IMR-90 (cell line): ENCODE measurements around the gene UROD.

ENCODE experiments used
- CEBPB ChIP-seq: IDR thresholded peaks from 2 replicates; pipeline ENCODE4 v1.6.1; 2012; ENCODE audit warnings: low read depth, low read length, improper control_type of control experiment
- CTCF ChIP-seq: conservative IDR thresholded peaks from 2 replicates; pipeline ENCODE4 v1.5.1; 2012; ENCODE audit warnings: mild to moderate bottlenecking, low read depth, low read length, improper control_type of control experiment
- MAZ ChIP-seq: IDR thresholded peaks from 2 replicates; pipeline ENCODE4 v1.6.1; 2012; ENCODE audit warnings: low read depth, mild to moderate bottlenecking, low read length, improper control_type of control experiment, moderate library complexity, borderline replicate concordance
- POLR2A ChIP-seq: IDR thresholded peaks from 2 replicates; pipeline ENCODE4 v1.6.1; 2012; ENCODE audit warnings: mild to moderate bottlenecking, low read depth, low read length
- RAD21 ChIP-seq: IDR thresholded peaks from 2 replicates; pipeline ENCODE4 v1.6.1; 2012; ENCODE audit warnings: low read length, improper control_type of control experiment
- SMC3 ChIP-seq: fragments of 150-350 bp; IDR thresholded peaks from 2 replicates; pipeline ENCODE4 v1.6.1; 2016; ENCODE audit warnings: low read depth, mild to moderate bottlenecking, antibody characterized with exemption, low read length, moderate library complexity

GRCh38 chr1:45047032-45047431, 35.0 kb downstream of the UROD start:
- TF ChIP-seq CTCF (no peak), POLR2A (no peak), MAZ (no peak), SMC3 (no peak), CEBPB (no peak), RAD21 (no peak)
